HL-60 (cell line): ENCODE results near the gene DAPK3.

Experiments used
- DNase-seq, 2 experiments: peaks; one replicate each; pipeline ENCODE4 v3.0.0-alpha.2; 2010 to 2020; ENCODE audit warnings: low read depth in 1 of 2, low spot score in 1 of 2
- H3K27ac ChIP-seq: fragments of 250-450 bp; sonication (Bioruptor Pico); replicated peaks from 2 replicates; pipeline ENCODE4 v1.5.1; 2020; ENCODE audit warnings: mild to moderate bottlenecking, moderate library complexity
- H3K27me3 ChIP-seq: fragments of 250-450 bp; sonication (Bioruptor Pico); 2 replicates; pipeline ENCODE4 v1.5.1; 2021; ENCODE audit warnings: mild to moderate bottlenecking, moderate library complexity; ENCODE audit not compliant: insufficient read depth, poor library complexity, severe bottlenecking
- H3K4me3 ChIP-seq: replicated peaks from 2 replicates; pipeline ENCODE4 v1.5.1; 2011; ENCODE audit warnings: mild to moderate bottlenecking, control low read depth, low read length; ENCODE audit not compliant: insufficient read depth
- CTCF ChIP-seq: IDR thresholded peaks from one replicate; pipeline ENCODE4 v1.5.1; 2011; ENCODE audit warnings: low read length, control low read depth, inconsistent platforms; ENCODE audit not compliant: insufficient read depth
- GABPA ChIP-seq: IDR thresholded peaks from 2 replicates; pipeline ENCODE4 v1.6.1; 2012; ENCODE audit warnings: low read depth
- POLR2AphosphoS5 ChIP-seq: IDR thresholded peaks from 2 replicates; pipeline ENCODE4 v1.6.1; 2012; ENCODE audit warnings: low read depth
- REST ChIP-seq: IDR thresholded peaks from 2 replicates; pipeline ENCODE4 v1.6.1; 2012; ENCODE audit warnings: low read depth; ENCODE audit not compliant: insufficient replicate concordance
- SPI1 ChIP-seq: IDR thresholded peaks from 2 replicates; pipeline ENCODE4 v1.6.1; 2012; ENCODE audit warnings: low read depth, mild to moderate bottlenecking, borderline replicate concordance

Gene DAPK3

GRCh38 chr19:3966051-3967017 is 4.6 kb downstream of the DAPK3 start:
- no peak for DNase-seq
- Histone ChIP-seq H3K27me3 (no peaks in the 10 kb centered on the region), H3K27ac (no peak overlapping the region), H3K4me3 (no peak overlapping the region)
- no peak for TF ChIP-seq GABPA

GRCh38 chr19:3964256-3965194 is 6.4 kb downstream of the DAPK3 start:
- no peak overlapping the region for H3K27ac ChIP-seq
- H3K27me3 ChIP-seq = no peaks in the 10 kb centered on the region
- DNase-seq = no peak
- H3K4me3 ChIP-seq = no peak overlapping the region
- no peak for TF ChIP-seq SPI1
- TF ChIP-seq CTCF = no peak
- TF ChIP-seq REST = no peak

- Histone ChIP-seq H3K27ac (no peak overlapping the region), H3K27me3 (no peaks in the 10 kb centered on the region), H3K4me3 (no peak overlapping the region)
- no peak for DNase-seq
- TF ChIP-seq REST = no peak
- TF ChIP-seq GABPA = no peak
These were observed 7.2 kb downstream of the DAPK3 start for GRCh38 chr19:3963458-3964255.

GRCh38 chr19:3961007-3961406 is 9.9 kb downstream of the DAPK3 start:
- no peak for DNase-seq
- no peak overlapping the region for H3K27ac ChIP-seq
- H3K4me3 ChIP-seq = no peak overlapping the region
- TF ChIP-seq POLR2AphosphoS5 (no peak), CTCF (no peak), REST (no peak), SPI1 (no peak), GABPA (no peak)
- H3K27me3 ChIP-seq = no peaks in the 10 kb centered on the region
